Measurements from ENCODE around the gene TDRD9.

Gene TDRD9

DNA sequence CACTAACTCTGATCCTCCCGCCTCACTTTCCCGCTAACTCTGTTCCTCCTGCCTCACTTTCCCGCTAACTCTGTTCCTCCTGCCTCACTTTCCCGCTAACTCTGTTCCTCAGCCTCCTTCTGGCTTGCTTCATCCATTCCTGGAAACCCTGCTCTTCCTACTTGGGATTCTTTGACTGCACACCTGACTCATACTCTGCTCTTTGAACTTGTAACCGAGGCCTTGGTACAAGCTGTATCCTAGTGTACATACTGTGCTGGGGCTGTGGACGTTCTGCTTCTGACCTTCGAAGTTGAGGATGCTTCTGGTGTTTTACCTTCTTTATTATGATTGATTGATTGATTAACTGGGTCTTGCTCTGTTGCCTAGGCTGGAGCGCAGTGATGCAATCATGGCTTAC, 77.2 kb downstream of the TDRD9 start:
- ATAC-seq (ENCODE audit: low read depth) (no peak), DNase-seq (ENCODE audit: low spot score) (no peak)
- no peak overlapping the region for H3K27ac ChIP-seq (ENCODE audit: poor library complexity, severe bottlenecking)
- H3K27me3 ChIP-seq (ENCODE audit: insufficient read depth, poor library complexity, severe bottlenecking) = no peaks in the 10 kb centered on the region
- H3K9me3 ChIP-seq (ENCODE audit: severe bottlenecking) = no peaks in the 10 kb centered on the region
- H3K4me1 ChIP-seq (ENCODE audit: insufficient read depth, poor library complexity, severe bottlenecking) = no peaks in the 10 kb centered on the region
- no peaks in the 10 kb centered on the region for H3K36me3 ChIP-seq (ENCODE audit: low read depth)
- TF ChIP-seq, protein P1, sequence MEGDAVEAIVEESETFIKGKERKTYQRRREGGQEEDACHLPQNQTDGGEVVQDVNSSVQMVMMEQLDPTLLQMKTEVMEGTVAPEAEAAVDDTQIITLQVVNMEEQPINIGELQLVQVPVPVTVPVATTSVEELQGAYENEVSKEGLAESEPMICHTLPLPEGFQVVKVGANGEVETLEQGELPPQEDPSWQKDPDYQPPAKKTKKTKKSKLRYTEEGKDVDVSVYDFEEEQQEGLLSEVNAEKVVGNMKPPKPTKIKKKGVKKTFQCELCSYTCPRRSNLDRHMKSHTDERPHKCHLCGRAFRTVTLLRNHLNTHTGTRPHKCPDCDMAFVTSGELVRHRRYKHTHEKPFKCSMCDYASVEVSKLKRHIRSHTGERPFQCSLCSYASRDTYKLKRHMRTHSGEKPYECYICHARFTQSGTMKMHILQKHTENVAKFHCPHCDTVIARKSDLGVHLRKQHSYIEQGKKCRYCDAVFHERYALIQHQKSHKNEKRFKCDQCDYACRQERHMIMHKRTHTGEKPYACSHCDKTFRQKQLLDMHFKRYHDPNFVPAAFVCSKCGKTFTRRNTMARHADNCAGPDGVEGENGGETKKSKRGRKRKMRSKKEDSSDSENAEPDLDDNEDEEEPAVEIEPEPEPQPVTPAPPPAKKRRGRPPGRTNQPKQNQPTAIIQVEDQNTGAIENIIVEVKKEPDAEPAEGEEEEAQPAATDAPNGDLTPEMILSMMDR (IDR thresholded peaks at IDR 0.05; ENCODE audit: poor library complexity, severe bottlenecking) = no peak
- H3K4me3 ChIP-seq (ENCODE audit: severe bottlenecking) = no peak overlapping the region

DNA sequence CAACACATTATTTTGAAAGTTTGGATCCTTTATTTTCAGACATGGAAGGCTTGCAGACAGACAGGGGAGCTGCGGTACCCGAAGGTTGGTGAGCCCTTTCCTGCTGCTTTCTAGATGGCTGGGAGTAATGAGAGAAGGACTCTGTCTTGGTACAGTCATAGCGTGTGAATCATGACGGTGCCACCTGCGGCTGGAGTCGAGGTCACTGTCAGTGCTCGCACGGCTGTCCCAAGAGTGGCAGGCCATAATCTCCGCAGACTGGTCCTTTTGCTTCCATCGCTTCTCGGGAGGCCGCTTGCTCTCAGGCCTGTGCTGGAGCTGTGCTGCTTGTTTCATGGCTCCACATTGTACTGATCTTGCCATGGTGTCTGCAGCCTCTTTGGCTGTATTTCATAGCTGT, 78.9 kb downstream of the TDRD9 start:
- no peak for ATAC-seq (ENCODE audit: low read depth)
- Histone ChIP-seq H3K4me3 (ENCODE audit: severe bottlenecking) (no peak overlapping the region), H3K27ac (ENCODE audit: poor library complexity, severe bottlenecking) (no peak overlapping the region)

DNA sequence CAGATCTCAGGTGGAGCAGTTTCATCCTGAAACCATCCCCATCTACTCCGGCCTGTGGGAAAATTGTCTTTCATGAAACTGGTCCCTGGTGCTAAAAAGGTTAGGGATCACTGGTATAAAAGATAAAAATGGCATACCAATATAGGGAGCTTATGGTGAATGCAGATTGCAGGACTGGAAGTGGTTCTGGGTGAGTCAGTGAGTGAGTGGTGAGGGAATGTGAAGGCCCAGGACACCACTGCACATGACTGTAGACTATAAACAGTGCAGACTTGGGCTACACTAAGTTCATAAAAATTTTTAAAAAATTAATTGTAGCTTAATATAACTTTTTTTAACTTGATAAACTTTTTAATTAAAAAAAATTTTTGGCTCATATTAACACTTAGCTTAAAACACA, 81.0 kb downstream of the TDRD9 start:
- TF ChIP-seq, protein P1 (IDR thresholded peaks at IDR 0.05; ENCODE audit: poor library complexity, severe bottlenecking) = no peak
- no peaks in the 10 kb centered on the region for H3K36me3 ChIP-seq (ENCODE audit: low read depth)
- no peaks in the 10 kb centered on the region for H3K4me1 ChIP-seq (ENCODE audit: insufficient read depth, poor library complexity, severe bottlenecking)
- ATAC-seq (ENCODE audit: low read depth) (peak; percentile 50; the same call in 2 of the 3 replicates), DNase-seq (ENCODE audit: low spot score) (no peak)
- H3K27ac ChIP-seq (ENCODE audit: poor library complexity, severe bottlenecking) = no peak overlapping the region
- H3K9me3 ChIP-seq (ENCODE audit: severe bottlenecking) = no peaks in the 10 kb centered on the region
- H3K27me3 ChIP-seq (ENCODE audit: insufficient read depth, poor library complexity, severe bottlenecking) = no peaks in the 10 kb centered on the region
- no peak overlapping the region for H3K4me3 ChIP-seq (ENCODE audit: severe bottlenecking)

More for the DNA sequence above, 78.9 kb downstream of the TDRD9 start:
- H3K36me3 ChIP-seq (ENCODE audit: low read depth) = no peaks in the 10 kb centered on the region
- H3K9me3 ChIP-seq (ENCODE audit: severe bottlenecking) = no peaks in the 10 kb centered on the region
- TF ChIP-seq, protein P1 (IDR thresholded peaks at IDR 0.05; ENCODE audit: poor library complexity, severe bottlenecking) = no peak
- no peaks in the 10 kb centered on the region for H3K27me3 ChIP-seq (ENCODE audit: insufficient read depth, poor library complexity, severe bottlenecking)
- no peak for DNase-seq (ENCODE audit: low spot score)
- H3K4me1 ChIP-seq (ENCODE audit: insufficient read depth, poor library complexity, severe bottlenecking) = no peaks in the 10 kb centered on the region

DNA sequence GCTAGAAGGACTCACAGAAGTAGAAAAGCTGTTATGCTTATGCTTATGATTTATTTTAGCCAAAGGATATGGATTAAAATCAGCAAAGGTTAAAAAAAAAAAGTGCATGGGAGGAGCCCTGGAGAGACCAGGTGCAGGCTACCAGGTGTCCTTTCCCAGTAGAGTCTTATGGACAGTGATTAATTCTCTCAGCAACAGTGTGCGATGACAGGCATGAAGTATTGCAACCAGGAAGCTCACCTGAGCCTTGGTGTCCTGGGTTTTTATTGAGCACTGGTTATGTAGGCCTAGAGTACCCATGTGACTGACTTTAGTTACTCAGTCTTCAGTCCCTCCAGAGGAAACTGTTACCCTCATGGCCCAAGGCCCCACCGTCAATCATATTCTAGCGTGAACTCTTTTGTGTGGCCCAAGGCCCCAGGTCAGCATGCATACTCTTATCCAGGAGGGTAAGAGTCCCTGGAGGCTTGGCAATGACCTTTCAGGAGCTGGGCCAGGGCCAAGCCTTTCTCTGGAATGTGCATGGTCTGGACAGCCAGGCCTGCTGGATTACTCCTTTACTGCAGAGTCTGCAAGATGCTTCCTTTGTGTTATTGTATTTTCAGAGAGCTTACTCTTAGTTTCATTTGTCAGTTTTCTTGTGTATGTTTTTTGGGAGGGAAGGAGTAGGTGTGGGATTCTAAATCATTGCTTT, 83.7 kb downstream of the TDRD9 start:
- ATAC-seq (ENCODE audit: low read depth) = peak; percentile 44; the same call in 1 of the 3 replicates

DNA sequence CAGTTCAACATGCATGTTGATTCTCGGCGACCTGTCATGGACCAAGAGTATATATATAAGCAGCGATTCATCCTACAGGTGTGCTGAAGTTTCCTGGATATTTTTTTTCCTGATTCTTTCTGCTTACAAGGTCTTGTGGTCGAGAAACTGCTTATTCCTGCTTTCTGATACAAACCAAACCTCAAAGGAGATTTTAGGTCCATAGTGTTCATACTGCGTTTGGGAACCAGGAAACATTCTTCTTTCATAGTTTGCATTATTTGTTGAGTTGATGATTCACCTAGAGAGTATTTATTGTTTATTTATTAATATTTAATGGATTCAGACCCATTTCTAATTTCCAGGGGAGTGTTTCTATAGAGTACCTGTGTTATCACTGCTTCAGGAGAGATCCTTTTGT, 86.5 kb downstream of the TDRD9 start:
- H3K36me3 ChIP-seq (ENCODE audit: low read depth) = no peaks in the 10 kb centered on the region
- no peak for DNase-seq (ENCODE audit: low spot score)
- TF ChIP-seq, protein P1 (IDR thresholded peaks at IDR 0.05; ENCODE audit: poor library complexity, severe bottlenecking) = no peak
- no peak overlapping the region for H3K4me3 ChIP-seq (ENCODE audit: severe bottlenecking)
- no peaks in the 10 kb centered on the region for H3K4me1 ChIP-seq (ENCODE audit: insufficient read depth, poor library complexity, severe bottlenecking)
- H3K27me3 ChIP-seq (ENCODE audit: insufficient read depth, poor library complexity, severe bottlenecking) = peaks cover 5% of the 10 kb centered on the region
- H3K9me3 ChIP-seq (ENCODE audit: severe bottlenecking) = no peaks in the 10 kb centered on the region
- H3K27ac ChIP-seq (ENCODE audit: poor library complexity, severe bottlenecking) = no peak overlapping the region
- ATAC-seq (ENCODE audit: low read depth) = no peak

More for the DNA sequence above, 83.7 kb downstream of the TDRD9 start:
- Histone ChIP-seq H3K4me1 (ENCODE audit: insufficient read depth, poor library complexity, severe bottlenecking) (no peaks in the 10 kb centered on the region), H3K36me3 (ENCODE audit: low read depth) (no peaks in the 10 kb centered on the region), H3K27me3 (ENCODE audit: insufficient read depth, poor library complexity, severe bottlenecking) (no peaks in the 10 kb centered on the region), H3K4me3 (ENCODE audit: severe bottlenecking) (no peak overlapping the region), H3K27ac (ENCODE audit: poor library complexity, severe bottlenecking) (no peak overlapping the region), H3K9me3 (ENCODE audit: severe bottlenecking) (no peaks in the 10 kb centered on the region)
- DNase-seq (ENCODE audit: low spot score) = no peak
- TF ChIP-seq, protein P1 (IDR thresholded peaks at IDR 0.05; ENCODE audit: poor library complexity, severe bottlenecking) = no peak

Measured in RWPE2 (cell line).